Mesendoderm (in vitro differentiated cells): ENCODE results near the gene SLFN5.
"Not testable (repeated sequence)": the region's sequence is repeated elsewhere in the genome, so short reads cannot be mapped to it uniquely, and the experiment has no call there.

Experiments
- DNase-seq: peaks from one replicate; pipeline ENCODE4 v3.0.0; 2013
- H2AK5ac ChIP-seq: 2 replicates; pipeline ENCODE4 v1.6.1; 2013; ENCODE audit warnings: low read length, inconsistent platforms
- H2BK120ac ChIP-seq: 2 replicates; pipeline ENCODE4 v1.6.1; 2013; ENCODE audit warnings: low read depth, mild to moderate bottlenecking, low read length, moderate library complexity, mixed read lengths
- H2BK15ac ChIP-seq: replicated peaks from 2 replicates; pipeline ENCODE4 v1.6.1; 2013; ENCODE audit warnings: low read depth, mild to moderate bottlenecking, moderate library complexity
- H2BK5ac ChIP-seq: 2 replicates; pipeline ENCODE4 v1.6.1; 2013; ENCODE audit warnings: low read length, inconsistent platforms
- H3K18ac ChIP-seq: 2 replicates; pipeline ENCODE4 v1.6.1; 2013; ENCODE audit warnings: mild to moderate bottlenecking, low read length, mixed read lengths
- H3K23ac ChIP-seq: one replicate; pipeline ENCODE4 v1.6.1; 2013; ENCODE audit warnings: low read length
- H3K27ac ChIP-seq: 2 replicates; pipeline ENCODE4 v1.5.1; 2013; ENCODE audit warnings: low read depth, mild to moderate bottlenecking, inconsistent platforms, low read length, moderate library complexity
- H3K27me3 ChIP-seq: 2 replicates; pipeline ENCODE4 v1.6.1; 2013; ENCODE audit warnings: low read length, control low read depth, mild to moderate bottlenecking, inconsistent platforms; ENCODE audit not compliant: insufficient read depth, poor library complexity
- H3K36me3 ChIP-seq: 2 replicates; pipeline ENCODE4 v1.6.1; 2013; ENCODE audit warnings: low read length, inconsistent platforms; ENCODE audit not compliant: control insufficient read depth, insufficient read depth
- H3K4ac ChIP-seq: one replicate; pipeline ENCODE4 v1.6.1; 2013; ENCODE audit warnings: low read depth, mild to moderate bottlenecking, low read length, moderate library complexity
- H3K4me1 ChIP-seq: 2 replicates; pipeline ENCODE4 v1.6.1; 2013; ENCODE audit warnings: low read depth, low read length, inconsistent platforms; ENCODE audit not compliant: control insufficient read depth
- H3K4me2 ChIP-seq: 2 replicates; pipeline ENCODE4 v1.6.1; 2013; ENCODE audit warnings: low read length
- H3K4me3 ChIP-seq: 2 replicates; pipeline ENCODE4 v1.5.1; 2013; ENCODE audit warnings: mild to moderate bottlenecking, low read length
- H3K56ac ChIP-seq: one replicate; pipeline ENCODE4 v1.6.1; 2013; ENCODE audit warnings: low read length
- H3K79me1 ChIP-seq: 2 replicates; pipeline ENCODE4 v1.6.1; 2013; ENCODE audit warnings: low read length, inconsistent platforms
- H3K79me2 ChIP-seq: 2 replicates; pipeline ENCODE4 v1.6.1; 2013; ENCODE audit warnings: mild to moderate bottlenecking, low read length; ENCODE audit not compliant: control insufficient read depth, insufficient read depth
- H3K9ac ChIP-seq: 2 replicates; pipeline ENCODE4 v1.6.1; 2013; ENCODE audit warnings: low read length, inconsistent platforms
- H4K5ac ChIP-seq: one replicate; pipeline ENCODE4 v1.6.1; 2013; ENCODE audit warnings: low read length
- H4K8ac ChIP-seq: one replicate; pipeline ENCODE4 v1.6.1; 2013; ENCODE audit warnings: low read depth, mild to moderate bottlenecking, control low read depth, low read length, moderate library complexity
- WGBS: extraction: QIAGEN DNeasy Blood & Tissue Kit; methylation state at CpG from one replicate; pipeline ENCODE4 v1.1.7; 2013; ENCODE audit warnings: low lambda C conversion rate, missing lambda C conversion rate; ENCODE audit not compliant: insufficient coverage; ENCODE audit errors: extremely low coverage; 5-methylcytosine and 5-hydroxymethylcytosine counted together

Gene SLFN5

DNA sequence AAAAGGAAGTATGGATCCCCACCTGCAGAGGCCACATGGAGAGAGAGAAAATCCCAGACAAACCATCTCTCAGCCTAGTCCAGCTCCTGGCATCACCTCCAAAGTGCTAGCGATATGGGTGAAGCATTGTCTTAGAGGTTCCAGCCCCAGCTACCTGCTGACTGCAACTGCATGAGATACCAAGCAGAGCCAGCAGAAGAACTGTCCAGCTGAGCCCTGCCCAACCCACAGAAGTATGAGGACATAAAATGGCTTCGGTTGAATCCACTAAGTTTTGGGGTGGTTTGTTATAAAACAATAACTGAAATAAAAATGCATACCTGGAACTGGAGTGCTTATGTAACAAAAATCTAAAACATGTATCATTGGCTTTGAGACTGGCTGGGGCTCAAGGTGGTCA is 20.4 kb upstream of the SLFN5 start:
- Histone ChIP-seq H3K79me2 (no peaks in the 10 kb centered on the region), H3K4me1 (no peaks in the 10 kb centered on the region), H4K5ac (no peak overlapping the region), H4K8ac (no peak overlapping the region), H2BK15ac (no peak overlapping the region), H3K27me3 (no peaks in the 10 kb centered on the region), H3K18ac (no peak overlapping the region), H3K56ac (no peak overlapping the region), H3K9ac (no peak overlapping the region), H3K4ac (no peak overlapping the region), H3K4me2 (no peak overlapping the region), H3K36me3 (no peaks in the 10 kb centered on the region), H2AK5ac (no peak overlapping the region), H3K23ac (no peak overlapping the region), H3K27ac (no peak overlapping the region), H3K4me3 (no peak overlapping the region), H3K79me1 (no peaks in the 10 kb centered on the region), H2BK120ac (no peak overlapping the region), H2BK5ac (no peak overlapping the region)
- WGBS = no CpG with 5 or more reads among the region's 2 CpGs
- DNase-seq = no peak

GRCh38 chr17:35224436-35224835 is 18.4 kb upstream of the SLFN5 start:
- no peaks in the 10 kb centered on the region for H3K4me1 ChIP-seq
- no peak overlapping the region for H2AK5ac ChIP-seq
- no peak overlapping the region for H3K4ac ChIP-seq
- H3K27ac ChIP-seq = no peak overlapping the region
- DNase-seq = no peak
- H3K79me2 ChIP-seq = no peaks in the 10 kb centered on the region
- H3K56ac ChIP-seq = no peak overlapping the region
- no peak overlapping the region for H3K18ac ChIP-seq
- H3K9ac ChIP-seq = no peak overlapping the region
- H2BK120ac ChIP-seq = no peak overlapping the region
- H4K5ac ChIP-seq = no peak overlapping the region
- no peaks in the 10 kb centered on the region for H3K79me1 ChIP-seq
- H3K36me3 ChIP-seq = no peaks in the 10 kb centered on the region
- WGBS = no CpG with 5 or more reads among the region's 1 CpG
- H2BK5ac ChIP-seq = no peak overlapping the region
- no peak overlapping the region for H4K8ac ChIP-seq
- no peak overlapping the region for H2BK15ac ChIP-seq
- H3K4me3 ChIP-seq = no peak overlapping the region
- no peaks in the 10 kb centered on the region for H3K27me3 ChIP-seq
- no peak overlapping the region for H3K4me2 ChIP-seq
- no peak overlapping the region for H3K23ac ChIP-seq

GRCh38 chr17:35227546-35227945 is 15.3 kb upstream of the SLFN5 start:
- no peak for DNase-seq
- no peaks in the 10 kb centered on the region for H3K79me2 ChIP-seq
- no peak overlapping the region for H3K9ac ChIP-seq
- H2BK5ac ChIP-seq = no peak overlapping the region
- no peak overlapping the region for H3K23ac ChIP-seq
- H3K27ac ChIP-seq = no peak overlapping the region
- no peak overlapping the region for H4K8ac ChIP-seq
- H3K79me1 ChIP-seq = no peaks in the 10 kb centered on the region
- no peak overlapping the region for H3K4ac ChIP-seq
- H3K18ac ChIP-seq = no peak overlapping the region
- H3K27me3 ChIP-seq = no peaks in the 10 kb centered on the region
- no peak overlapping the region for H4K5ac ChIP-seq
- no peak overlapping the region for H3K4me2 ChIP-seq
- no CpG with 5 or more reads among the region's 2 CpGs for WGBS
- H3K4me3 ChIP-seq = no peak overlapping the region
- H3K4me1 ChIP-seq = no peaks in the 10 kb centered on the region
- no peak overlapping the region for H2AK5ac ChIP-seq
- no peak overlapping the region for H2BK120ac ChIP-seq
- no peak overlapping the region for H3K56ac ChIP-seq
- no peaks in the 10 kb centered on the region for H3K36me3 ChIP-seq
- no peak overlapping the region for H2BK15ac ChIP-seq

- H3K27me3 ChIP-seq = no peaks in the 10 kb centered on the region
- no peak overlapping the region for H4K8ac ChIP-seq
- no peak overlapping the region for H3K27ac ChIP-seq
- H4K5ac ChIP-seq = no peak overlapping the region
- no peak for DNase-seq
- H3K4ac ChIP-seq = no peak overlapping the region
- no peaks in the 10 kb centered on the region for H3K79me2 ChIP-seq
- H2AK5ac ChIP-seq = no peak overlapping the region
- no peaks in the 10 kb centered on the region for H3K36me3 ChIP-seq
- no peaks in the 10 kb centered on the region for H3K4me1 ChIP-seq
- no peak overlapping the region for H2BK15ac ChIP-seq
- H3K79me1 ChIP-seq = no peaks in the 10 kb centered on the region
- no peak overlapping the region for H2BK120ac ChIP-seq
- no peak overlapping the region for H3K23ac ChIP-seq
- no peak overlapping the region for H3K56ac ChIP-seq
- no peak overlapping the region for H3K4me3 ChIP-seq
- H3K9ac ChIP-seq = no peak overlapping the region
- WGBS = no CpG with 5 or more reads among the region's 1 CpG
- H3K18ac ChIP-seq = no peak overlapping the region
- no peak overlapping the region for H2BK5ac ChIP-seq
- no peak overlapping the region for H3K4me2 ChIP-seq
Measured at GRCh38 chr17:35229638-35230037, 13.2 kb upstream of the SLFN5 start.

DNA sequence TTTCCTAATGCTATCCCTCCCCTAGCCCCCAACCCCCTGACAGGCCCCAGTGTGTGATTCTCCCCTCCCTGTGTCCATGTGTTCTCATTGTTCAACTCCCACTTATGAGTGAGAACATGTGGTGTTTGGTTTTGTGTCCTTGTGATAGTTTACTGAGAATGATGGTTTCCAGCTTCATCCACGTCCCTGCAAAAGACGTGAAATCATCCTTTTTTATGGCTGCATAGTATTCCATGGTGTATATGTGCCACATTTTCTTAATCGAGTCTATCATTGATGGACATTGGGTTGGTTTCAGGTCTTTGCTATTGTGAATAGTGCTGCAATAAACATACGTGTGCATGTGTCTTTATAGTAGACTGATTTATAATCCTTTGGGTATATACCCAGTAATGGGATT is 8.6 kb upstream of the SLFN5 start:
- no CpG with 5 or more reads among the region's 4 CpGs for WGBS
- H2BK120ac ChIP-seq, H3K23ac ChIP-seq, H3K4ac ChIP-seq, H3K36me3 ChIP-seq, H3K79me1 ChIP-seq, H3K4me3 ChIP-seq, H3K56ac ChIP-seq, H3K27ac ChIP-seq, H2AK5ac ChIP-seq, H4K5ac ChIP-seq, H3K4me1 ChIP-seq, H3K18ac ChIP-seq, H3K79me2 ChIP-seq, H3K9ac ChIP-seq, H2BK15ac ChIP-seq, H2BK5ac ChIP-seq, H4K8ac ChIP-seq, DNase-seq, H3K4me2 ChIP-seq, H3K27me3 ChIP-seq: not testable (repeated sequence)

- Histone ChIP-seq H2AK5ac (no peak overlapping the region), H3K23ac (no peak overlapping the region), H3K79me1 (no peaks in the 10 kb centered on the region), H3K4me3 (no peak overlapping the region), H4K5ac (no peak overlapping the region), H3K9ac (no peak overlapping the region), H3K79me2 (no peaks in the 10 kb centered on the region), H3K18ac (no peak overlapping the region), H3K56ac (no peak overlapping the region), H3K27me3 (no peaks in the 10 kb centered on the region), H3K36me3 (no peaks in the 10 kb centered on the region), H3K4ac (no peak overlapping the region), H3K27ac (no peak overlapping the region), H2BK5ac (no peak overlapping the region), H2BK120ac (no peak overlapping the region), H3K4me2 (no peak overlapping the region), H3K4me1 (no peaks in the 10 kb centered on the region), H2BK15ac (no peak overlapping the region), H4K8ac (no peak overlapping the region)
- DNase-seq = no peak
- no CpG with 5 or more reads among the region's 3 CpGs for WGBS
Measured at GRCh38 chr17:35235289-35235688, 7.6 kb upstream of the SLFN5 start.
